ENCODE data around the gene CRISP1.

The CRISP1 gene

GRCh38 chr6:49849213-49849907, 17.0 kb downstream of the CRISP1 start:
- TF ChIP-seq CTCF (IDR thresholded peaks at IDR 0.05; ENCODE audit: low read depth, low read length, missing control alignments), result peak; percentile 30
- no peak overlapping the region for H3K27ac ChIP-seq
- H3K4me3 ChIP-seq (ENCODE audit: low read depth, low read length), result no peak overlapping the region
- in situ Hi-C loops (cut with HindIII; ENCODE audit: low pct_ligation_motif_present, low sequenced_read_pairs), result no loop called here
- no peaks in the 10 kb centered on the region for H3K27me3 ChIP-seq (replicated peaks)
- H3K36me3 ChIP-seq (replicated peaks), result no peaks in the 10 kb centered on the region
- peak; percentile 9 for DNase-seq

GRCh38 chr6:49847673-49848072, 18.7 kb downstream of the CRISP1 start:
- no peak for TF ChIP-seq CTCF (IDR thresholded peaks at IDR 0.05; ENCODE audit: low read depth, low read length, missing control alignments)
- in situ Hi-C loops (cut with HindIII; ENCODE audit: low pct_ligation_motif_present, low sequenced_read_pairs), result no loop called here
- H3K36me3 ChIP-seq (replicated peaks), result no peaks in the 10 kb centered on the region
- no peaks in the 10 kb centered on the region for H3K27me3 ChIP-seq (replicated peaks)
- H3K27ac ChIP-seq, result no peak overlapping the region
- no peak overlapping the region for H3K4me3 ChIP-seq (ENCODE audit: low read depth, low read length)
- no peak for DNase-seq

- TF ChIP-seq CTCF (IDR thresholded peaks at IDR 0.05; ENCODE audit: low read depth, low read length, missing control alignments), result no peak
- Histone ChIP-seq H3K4me3 (ENCODE audit: low read depth, low read length) (no peak overlapping the region), H3K27me3 (replicated peaks) (no peaks in the 10 kb centered on the region), H3K36me3 (replicated peaks) (no peaks in the 10 kb centered on the region), H3K27ac (no peak overlapping the region)
- DNase-seq, result no peak
- in situ Hi-C loops (cut with HindIII; ENCODE audit: low pct_ligation_motif_present, low sequenced_read_pairs), result no loop called here
Measured at GRCh38 chr6:49847014-49847413, 19.3 kb downstream of the CRISP1 start.

- in situ Hi-C loops (cut with HindIII; ENCODE audit: low pct_ligation_motif_present, low sequenced_read_pairs), result no loop called here
- no peak overlapping the region for H3K4me3 ChIP-seq (ENCODE audit: low read depth, low read length)
- H3K27ac ChIP-seq, result no peak overlapping the region
- no peak for DNase-seq
- no peak for TF ChIP-seq CTCF (IDR thresholded peaks at IDR 0.05; ENCODE audit: low read depth, low read length, missing control alignments)
- H3K27me3 ChIP-seq (replicated peaks), result no peaks in the 10 kb centered on the region
- H3K36me3 ChIP-seq (replicated peaks), result no peaks in the 10 kb centered on the region
Measured at GRCh38 chr6:49841424-49841823, 24.9 kb downstream of the CRISP1 start.

- Histone ChIP-seq H3K27ac (no peak overlapping the region), H3K4me3 (ENCODE audit: low read depth, low read length) (no peak overlapping the region), H3K36me3 (replicated peaks) (no peaks in the 10 kb centered on the region), H3K27me3 (replicated peaks) (no peaks in the 10 kb centered on the region)
- DNase-seq, result no peak
- no peak for TF ChIP-seq CTCF (IDR thresholded peaks at IDR 0.05; ENCODE audit: low read depth, low read length, missing control alignments)
- in situ Hi-C loops (cut with HindIII; ENCODE audit: low pct_ligation_motif_present, low sequenced_read_pairs), result no loop called here
Measured at GRCh38 chr6:49839957-49840356, 26.4 kb downstream of the CRISP1 start.

GRCh38 chr6:49839162-49839561, 27.2 kb downstream of the CRISP1 start:
- in situ Hi-C loops (cut with HindIII; ENCODE audit: low pct_ligation_motif_present, low sequenced_read_pairs), result no loop called here
- DNase-seq, result no peak
- no peaks in the 10 kb centered on the region for H3K27me3 ChIP-seq (replicated peaks)
- H3K27ac ChIP-seq, result no peak overlapping the region
- no peak for TF ChIP-seq CTCF (IDR thresholded peaks at IDR 0.05; ENCODE audit: low read depth, low read length, missing control alignments)
- no peaks in the 10 kb centered on the region for H3K36me3 ChIP-seq (replicated peaks)
- no peak overlapping the region for H3K4me3 ChIP-seq (ENCODE audit: low read depth, low read length)
